ENCODE data around the gene OPA1. TPM values are rescaled to one million over a fixed set of nuclear protein-coding genes. Genes with fewer than 3 reads are reported as not detected.

Gene OPA1
- total and polyA plus RNA-seq, 2 of the 8 experiments (the other 6 are each of a cell fraction or from before 2014, with no cell fraction given) = 20.3 to 109 TPM

- Histone ChIP-seq H2AK5ac (ENCODE audit: low read depth, low read length) (no peak overlapping the region), H3K4me2 (ENCODE audit: insufficient read depth in 1 of 2, low read depth in 2 of 2, low read length in 2 of 2) (no peak overlapping the region), H2BK12ac (ENCODE audit: low read depth, low read length) (no peak overlapping the region), H2BK5ac (ENCODE audit: low read depth, low read length) (no peak overlapping the region), H3K14ac (ENCODE audit: insufficient read length) (no peak overlapping the region), H3K23me2 (ENCODE audit: low read depth, low read length) (no peaks in the 10 kb centered on the region), H3K4ac (replicated peaks; ENCODE audit: insufficient read length, low read depth, low read length) (no peak overlapping the region), H4K20me1 (replicated peaks in 1 of 2; ENCODE audit: control insufficient read depth in 1 of 2, insufficient read depth in 2 of 2, low read length in 2 of 2) (peaks cover 0 to 1% of the 10 kb centered on the region in 2 experiments), H3K27ac (ENCODE audit: low read depth, low read length) (no peak overlapping the region), H2AFZ (ENCODE audit: low read length) (no peak overlapping the region), H2BK120ac (replicated peaks; ENCODE audit: low read depth, low read length) (no peak overlapping the region), H4K91ac (replicated peaks; ENCODE audit: insufficient read length, low read length) (no peak overlapping the region), H3K56ac (replicated peaks; ENCODE audit: insufficient read length, low read depth, low read length) (no peak overlapping the region), H3K9ac (replicated peaks in 1 of 4; ENCODE audit: extremely low read depth in 1 of 4, low read depth in 3 of 4, low read length in 3 of 4) (no peak overlapping the region), H3K79me2 (ENCODE audit: control insufficient read depth in 1 of 2, insufficient read depth in 2 of 2, low read length in 2 of 2) (0 out of 4 replicates have a peak, but pooled peaks cover 0 to under 1% of the 10 kb centered on the region in 2 experiments), H3K4me3 (ENCODE audit: extremely low read depth in 1 of 4, insufficient read depth in 2 of 4, low read depth in 3 of 4, low read length in 4 of 4) (no peak overlapping the region), H3K4me1 (replicated peaks in 1 of 4; ENCODE audit: control insufficient read depth in 3 of 4, insufficient read depth in 4 of 4, low read length in 3 of 4) (no peaks in the 10 kb centered on the region), H2BK20ac (ENCODE audit: low read length) (no peak overlapping the region), H3K27me3 (replicated peaks in 1 of 4; ENCODE audit: control insufficient read depth in 3 of 4, extremely low read depth in 1 of 4, insufficient read depth in 3 of 4, low read length in 3 of 4) (no peaks in the 10 kb centered on the region), H3K79me1 (ENCODE audit: low read depth, low read length) (no peaks in the 10 kb centered on the region; the same call in 1 of the 2 replicates), H4K5ac (ENCODE audit: insufficient read length, low read depth, low read length) (no peak overlapping the region), H2BK15ac (ENCODE audit: low read length) (no peak overlapping the region), H4K8ac (ENCODE audit: extremely low read depth, insufficient read depth, low read length) (no peak overlapping the region), H3K23ac (ENCODE audit: insufficient read length) (no peak overlapping the region), H3K9me3 (ENCODE audit: insufficient read depth in 2 of 2, low read depth in 1 of 2, low read length in 1 of 2) (no peaks in the 10 kb centered on the region), H3K18ac (ENCODE audit: extremely low read depth, low read length) (no peak overlapping the region), H3K36me3 (ENCODE audit: control insufficient read depth in 2 of 4, insufficient read depth in 4 of 4, low read length in 3 of 4) (peaks cover 0 to 57% (median 12%) of the 10 kb centered on the region in 4 experiments; a peak in 6 of 8 replicates)
- CTCF ChIA-PET (ENCODE audit: partially characterized antibody) = no interaction called here
- POLR2A ChIA-PET (ENCODE audit: partially characterized antibody) = no interaction called here
- DNase-seq (ENCODE audit: low read depth in 1 of 2, low spot score in 2 of 2) (no peak), FAIRE-seq (no peak)
- no peak for TF ChIP-seq FOSL1 (IDR thresholded peaks at IDR 0.05; ENCODE audit: insufficient read depth, low read depth, low read length)
Measured at GRCh38 chr3:193620650-193621049, 27.6 kb downstream of the OPA1 start.

All from H1 (cell line).